PC-9 (cell line): ENCODE data around the gene DNAJC7.

Experiments
- EZH2 ChIP-seq: fragments of 200-600 bp; sonication (generic); IDR thresholded peaks from 2 replicates; pipeline ENCODE4 v1.8.0; 2017; ENCODE audit warnings: antibody characterized with exemption, low read depth
- TF ChIP-seq, protein P1 (sequence below): fragments of 200-600 bp; sonication (generic); conservative IDR thresholded peaks from 2 replicates; pipeline ENCODE4 v1.6.1; 2017; ENCODE audit warnings: mixed run types, antibody characterized with exemption, mild to moderate bottlenecking, moderate library complexity

DNA sequence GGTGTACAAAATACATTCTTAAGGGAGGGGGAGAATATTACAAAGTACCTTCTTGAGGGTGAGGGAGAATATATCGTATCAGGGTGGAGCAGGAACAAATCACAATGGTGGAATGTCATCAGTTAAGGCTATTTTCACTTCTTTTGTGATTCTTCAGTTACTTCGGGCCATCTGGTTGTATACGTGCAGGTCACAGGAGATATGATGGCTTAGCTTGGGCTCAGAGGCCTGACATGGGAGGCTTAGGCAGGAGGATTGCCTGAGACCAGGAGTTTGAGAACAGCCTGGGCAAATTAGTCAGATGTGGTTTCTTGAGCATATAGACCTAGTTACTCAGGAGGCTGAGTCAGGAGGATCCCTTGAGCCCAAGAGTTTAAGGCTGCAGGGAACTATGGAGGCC is 73.7 kb downstream of the DNAJC7 start:
- TF ChIP-seq, protein P1, sequence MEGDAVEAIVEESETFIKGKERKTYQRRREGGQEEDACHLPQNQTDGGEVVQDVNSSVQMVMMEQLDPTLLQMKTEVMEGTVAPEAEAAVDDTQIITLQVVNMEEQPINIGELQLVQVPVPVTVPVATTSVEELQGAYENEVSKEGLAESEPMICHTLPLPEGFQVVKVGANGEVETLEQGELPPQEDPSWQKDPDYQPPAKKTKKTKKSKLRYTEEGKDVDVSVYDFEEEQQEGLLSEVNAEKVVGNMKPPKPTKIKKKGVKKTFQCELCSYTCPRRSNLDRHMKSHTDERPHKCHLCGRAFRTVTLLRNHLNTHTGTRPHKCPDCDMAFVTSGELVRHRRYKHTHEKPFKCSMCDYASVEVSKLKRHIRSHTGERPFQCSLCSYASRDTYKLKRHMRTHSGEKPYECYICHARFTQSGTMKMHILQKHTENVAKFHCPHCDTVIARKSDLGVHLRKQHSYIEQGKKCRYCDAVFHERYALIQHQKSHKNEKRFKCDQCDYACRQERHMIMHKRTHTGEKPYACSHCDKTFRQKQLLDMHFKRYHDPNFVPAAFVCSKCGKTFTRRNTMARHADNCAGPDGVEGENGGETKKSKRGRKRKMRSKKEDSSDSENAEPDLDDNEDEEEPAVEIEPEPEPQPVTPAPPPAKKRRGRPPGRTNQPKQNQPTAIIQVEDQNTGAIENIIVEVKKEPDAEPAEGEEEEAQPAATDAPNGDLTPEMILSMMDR, result no peak
- no peak for TF ChIP-seq EZH2
